ENCODE results near the gene LRP2BP.

- TF ChIP-seq, protein P1, sequence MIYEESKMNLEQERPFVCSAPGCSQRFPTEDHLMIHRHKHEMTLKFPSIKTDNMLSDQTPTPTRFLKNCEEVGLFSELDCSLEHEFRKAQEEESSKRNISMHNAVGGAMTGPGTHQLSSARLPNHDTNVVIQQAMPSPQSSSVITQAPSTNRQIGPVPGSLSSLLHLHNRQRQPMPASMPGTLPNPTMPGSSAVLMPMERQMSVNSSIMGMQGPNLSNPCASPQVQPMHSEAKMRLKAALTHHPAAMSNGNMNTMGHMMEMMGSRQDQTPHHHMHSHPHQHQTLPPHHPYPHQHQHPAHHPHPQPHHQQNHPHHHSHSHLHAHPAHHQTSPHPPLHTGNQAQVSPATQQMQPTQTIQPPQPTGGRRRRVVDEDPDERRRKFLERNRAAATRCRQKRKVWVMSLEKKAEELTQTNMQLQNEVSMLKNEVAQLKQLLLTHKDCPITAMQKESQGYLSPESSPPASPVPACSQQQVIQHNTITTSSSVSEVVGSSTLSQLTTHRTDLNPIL (CRISPR knock-in tag; IDR thresholded peaks at IDR 0.05; ENCODE audit: low read depth): no peak
- TF ChIP-seq BACH2 (CRISPR knock-in tag; IDR thresholded peaks at IDR 0.05; ENCODE audit: borderline replicate concordance) (no peak), ZNF565 (CRISPR knock-in tag; conservative IDR thresholded peaks at IDR 0.05; ENCODE audit: low read depth) (no peak), PATZ1 (CRISPR knock-in tag; IDR thresholded peaks at IDR 0.05; ENCODE audit: borderline replicate concordance) (no peak), ARNTL (CRISPR knock-in tag; IDR thresholded peaks at IDR 0.05; ENCODE audit: borderline replicate concordance, low read depth) (no peak), ZFP3 (CRISPR knock-in tag; IDR thresholded peaks at IDR 0.05) (no peak), TOX (CRISPR knock-in tag; IDR thresholded peaks at IDR 0.05; ENCODE audit: borderline replicate concordance) (no peak), GLIS3 (CRISPR knock-in tag; IDR thresholded peaks at IDR 0.05) (no peak), ZFP30 (CRISPR knock-in tag; IDR thresholded peaks at IDR 0.05) (no peak)
- TF ChIP-seq, protein P2, sequence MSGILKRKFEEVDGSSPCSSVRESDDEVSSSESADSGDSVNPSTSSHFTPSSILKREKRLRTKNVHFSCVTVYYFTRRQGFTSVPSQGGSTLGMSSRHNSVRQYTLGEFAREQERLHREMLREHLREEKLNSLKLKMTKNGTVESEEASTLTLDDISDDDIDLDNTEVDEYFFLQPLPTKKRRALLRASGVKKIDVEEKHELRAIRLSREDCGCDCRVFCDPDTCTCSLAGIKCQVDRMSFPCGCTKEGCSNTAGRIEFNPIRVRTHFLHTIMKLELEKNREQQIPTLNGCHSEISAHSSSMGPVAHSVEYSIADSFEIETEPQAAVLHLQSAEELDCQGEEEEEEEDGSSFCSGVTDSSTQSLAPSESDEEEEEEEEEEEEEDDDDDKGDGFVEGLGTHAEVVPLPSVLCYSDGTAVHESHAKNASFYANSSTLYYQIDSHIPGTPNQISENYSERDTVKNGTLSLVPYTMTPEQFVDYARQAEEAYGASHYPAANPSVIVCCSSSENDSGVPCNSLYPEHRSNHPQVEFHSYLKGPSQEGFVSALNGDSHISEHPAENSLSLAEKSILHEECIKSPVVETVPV (CRISPR knock-in tag; IDR thresholded peaks at IDR 0.05): no peak
- TF ChIP-seq, protein P3, sequence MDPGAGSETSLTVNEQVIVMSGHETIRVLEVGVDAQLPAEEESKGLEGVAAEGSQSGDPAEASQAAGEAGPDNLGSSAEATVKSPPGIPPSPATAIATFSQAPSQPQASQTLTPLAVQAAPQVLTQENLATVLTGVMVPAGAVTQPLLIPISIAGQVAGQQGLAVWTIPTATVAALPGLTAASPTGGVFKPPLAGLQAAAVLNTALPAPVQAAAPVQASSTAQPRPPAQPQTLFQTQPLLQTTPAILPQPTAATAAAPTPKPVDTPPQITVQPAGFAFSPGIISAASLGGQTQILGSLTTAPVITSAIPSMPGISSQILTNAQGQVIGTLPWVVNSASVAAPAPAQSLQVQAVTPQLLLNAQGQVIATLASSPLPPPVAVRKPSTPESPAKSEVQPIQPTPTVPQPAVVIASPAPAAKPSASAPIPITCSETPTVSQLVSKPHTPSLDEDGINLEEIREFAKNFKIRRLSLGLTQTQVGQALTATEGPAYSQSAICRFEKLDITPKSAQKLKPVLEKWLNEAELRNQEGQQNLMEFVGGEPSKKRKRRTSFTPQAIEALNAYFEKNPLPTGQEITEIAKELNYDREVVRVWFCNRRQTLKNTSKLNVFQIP (CRISPR knock-in tag; IDR thresholded peaks at IDR 0.05; ENCODE audit: borderline replicate concordance, low read depth): no peak
Observed at GRCh38 chr4:185379326-185380295, 16.1 kb downstream of the LRP2BP start.
